Measurements from ENCODE around the gene ATAD1.
A peak's percentile ranks its signal among the peaks of the same experiment; 100 is the strongest.
"Not testable (repeated sequence)": the region's sequence is repeated elsewhere in the genome, so short reads cannot be mapped to it uniquely, and the experiment has no call there.

Gene ATAD1

GRCh38 chr10:87852089-87852488 lies 34.1 kb upstream of the ATAD1 start:
- DNase-seq (ENCODE audit: low read depth): no peak
- H3K4me3 ChIP-seq (ENCODE audit: control insufficient read depth, low read depth, low read length): no peak overlapping the region
- TF ChIP-seq, protein P1, sequence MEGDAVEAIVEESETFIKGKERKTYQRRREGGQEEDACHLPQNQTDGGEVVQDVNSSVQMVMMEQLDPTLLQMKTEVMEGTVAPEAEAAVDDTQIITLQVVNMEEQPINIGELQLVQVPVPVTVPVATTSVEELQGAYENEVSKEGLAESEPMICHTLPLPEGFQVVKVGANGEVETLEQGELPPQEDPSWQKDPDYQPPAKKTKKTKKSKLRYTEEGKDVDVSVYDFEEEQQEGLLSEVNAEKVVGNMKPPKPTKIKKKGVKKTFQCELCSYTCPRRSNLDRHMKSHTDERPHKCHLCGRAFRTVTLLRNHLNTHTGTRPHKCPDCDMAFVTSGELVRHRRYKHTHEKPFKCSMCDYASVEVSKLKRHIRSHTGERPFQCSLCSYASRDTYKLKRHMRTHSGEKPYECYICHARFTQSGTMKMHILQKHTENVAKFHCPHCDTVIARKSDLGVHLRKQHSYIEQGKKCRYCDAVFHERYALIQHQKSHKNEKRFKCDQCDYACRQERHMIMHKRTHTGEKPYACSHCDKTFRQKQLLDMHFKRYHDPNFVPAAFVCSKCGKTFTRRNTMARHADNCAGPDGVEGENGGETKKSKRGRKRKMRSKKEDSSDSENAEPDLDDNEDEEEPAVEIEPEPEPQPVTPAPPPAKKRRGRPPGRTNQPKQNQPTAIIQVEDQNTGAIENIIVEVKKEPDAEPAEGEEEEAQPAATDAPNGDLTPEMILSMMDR (IDR thresholded peaks at IDR 0.05; ENCODE audit: control insufficient read depth, insufficient read depth, low read depth, low read length, missing control alignments): no peak

GRCh38 chr10:87850742-87851205 lies 32.7 kb upstream of the ATAD1 start:
- H3K4me3 ChIP-seq (ENCODE audit: control insufficient read depth, low read depth, low read length): no peak overlapping the region
- no peak for DNase-seq (ENCODE audit: low read depth)
- TF ChIP-seq, protein P1 (IDR thresholded peaks at IDR 0.05; ENCODE audit: control insufficient read depth, insufficient read depth, low read depth, low read length, missing control alignments): peak; percentile 71

GRCh38 chr10:87849001-87849400 lies 31.0 kb upstream of the ATAD1 start:
- no peak for DNase-seq (ENCODE audit: low read depth)
- TF ChIP-seq, protein P1 (IDR thresholded peaks at IDR 0.05; ENCODE audit: control insufficient read depth, insufficient read depth, low read depth, low read length, missing control alignments): no peak
- no peak overlapping the region for H3K4me3 ChIP-seq (ENCODE audit: control insufficient read depth, low read depth, low read length)

- TF ChIP-seq, protein P1 (IDR thresholded peaks at IDR 0.05; ENCODE audit: control insufficient read depth, insufficient read depth, low read depth, low read length, missing control alignments): no peak
- no peak for DNase-seq (ENCODE audit: low read depth)
These were observed 29.5 kb upstream of the ATAD1 start for GRCh38 chr10:87847550-87847949.

DNA sequence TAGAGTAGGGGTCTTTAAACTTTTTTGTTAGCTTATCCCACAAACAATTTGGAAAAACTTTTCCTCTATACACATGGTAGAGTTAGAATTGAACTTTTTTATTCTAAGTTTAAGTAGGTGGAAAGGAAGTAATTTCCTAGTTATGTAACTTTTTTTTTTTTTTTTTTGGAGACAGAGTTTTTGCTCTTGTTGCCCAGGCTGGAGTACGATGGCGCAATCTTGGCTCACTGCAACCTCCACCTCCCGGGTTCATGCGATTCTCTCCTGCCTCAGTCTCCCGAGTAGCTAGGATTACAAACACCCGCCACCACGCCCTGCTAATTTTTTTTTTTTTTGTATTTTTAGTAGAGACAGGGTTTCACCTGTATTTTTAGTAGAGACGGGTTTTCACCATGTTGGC lies 28.7 kb upstream of the ATAD1 start:
- not testable (repeated sequence) for H3K4me3 ChIP-seq (ENCODE audit: control insufficient read depth, low read depth, low read length); DNase-seq (ENCODE audit: low read depth)

More at GRCh38 chr10:87847550-87847949, 29.5 kb upstream of the ATAD1 start:
- no peak overlapping the region for H3K4me3 ChIP-seq (ENCODE audit: control insufficient read depth, low read depth, low read length)

DNA sequence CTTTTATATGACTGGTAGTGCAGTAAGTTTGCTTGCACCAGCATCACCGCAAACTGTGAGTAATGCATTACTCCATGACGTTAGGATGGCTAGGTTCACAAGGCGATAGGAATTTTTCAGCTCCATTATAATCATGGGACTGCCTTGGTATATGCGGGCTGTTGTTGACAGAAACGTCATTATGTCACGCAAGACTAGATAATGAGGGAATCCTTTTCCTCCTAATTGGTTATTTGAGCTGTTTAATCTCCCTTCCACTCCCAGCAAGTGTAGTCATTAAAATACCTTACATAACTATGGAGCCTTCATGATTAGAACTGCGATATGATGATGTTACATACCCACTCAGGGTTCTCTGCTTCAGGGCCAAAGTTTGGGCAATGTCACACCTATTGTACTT lies 28.0 kb upstream of the ATAD1 start:
- H3K4me3 ChIP-seq (ENCODE audit: control insufficient read depth, low read depth, low read length): no peak overlapping the region
- DNase-seq (ENCODE audit: low read depth): no peak
- TF ChIP-seq, protein P1 (IDR thresholded peaks at IDR 0.05; ENCODE audit: control insufficient read depth, insufficient read depth, low read depth, low read length, missing control alignments): no peak

- H3K4me3 ChIP-seq (ENCODE audit: control insufficient read depth, low read depth, low read length): no peak overlapping the region
- TF ChIP-seq, protein P1 (IDR thresholded peaks at IDR 0.05; ENCODE audit: control insufficient read depth, insufficient read depth, low read depth, low read length, missing control alignments): no peak
These were observed 27.6 kb upstream of the ATAD1 start for GRCh38 chr10:87845624-87845998.

More at GRCh38 chr10:87845624-87845998, 27.6 kb upstream of the ATAD1 start:
- DNase-seq (ENCODE audit: low read depth): no peak
